Activated B cell treated with CpG ODN at 0.5 μM for 24 hours (primary cell): Measurements from ENCODE around the gene LENG1. TPM values are rescaled to one million over a fixed set of nuclear protein-coding genes. Genes with fewer than 3 reads are reported as not detected.

Experiments
- ATAC-seq: fragments of 200-7000 bp; cut with Tn5 transposase; one replicate; pipeline ENCODE4 v1.10.0; 2021; ENCODE audit warnings: low read depth, mild to moderate bottlenecking, moderate library complexity
- CTCF ChIA-PET: fragments of 350-600 bp; sonication (Branson Sonifier 250); formaldehyde crosslinking; loops from one replicate; lab custom pipeline; 2021; ENCODE audit warnings: antibody characterized with exemption; lab: Charles Lee
- POLR2A ChIA-PET: fragments of 350-600 bp; sonication (Branson Sonifier 250); formaldehyde crosslinking; loops from one replicate; lab custom pipeline; 2021; ENCODE audit warnings: antibody characterized with exemption; lab: Charles Lee
- DNase-seq: peaks from one replicate; pipeline ENCODE4 v3.0.0; 2022
- H3K27ac Mint-ChIP-seq: one replicate; pipeline ENCODE4 v1.8.0; 2020; ENCODE audit warnings: mixed read lengths
- H3K27me3 Mint-ChIP-seq: one replicate; pipeline ENCODE4 v1.8.0; 2021; ENCODE audit warnings: mixed read lengths
- H3K36me3 Mint-ChIP-seq: one replicate; pipeline ENCODE4 v1.8.0; 2021; ENCODE audit warnings: low read depth, mixed read lengths
- H3K4me1 Mint-ChIP-seq: one replicate; pipeline ENCODE4 v1.8.0; 2021; ENCODE audit warnings: mixed read lengths
- H3K4me3 Mint-ChIP-seq: one replicate; pipeline ENCODE4 v1.8.0; 2020; ENCODE audit warnings: mild to moderate bottlenecking, mixed read lengths
- H3K9me3 Mint-ChIP-seq: one replicate; pipeline ENCODE4 v1.8.0; 2020; ENCODE audit warnings: mixed read lengths
- CTCF ChIP-seq: fragments of 200-600 bp; IDR thresholded peaks from one replicate; pipeline ENCODE4 v1.8.0; 2022; ENCODE audit warnings: antibody characterized with exemption, mild to moderate bottlenecking
- intact Hi-C: fragments of 100-400 bp; cut with micrococcal nuclease; formaldehyde crosslinking; loops from one replicate; pipeline ENCODE4 v1.15.1; 2024
- total RNA-seq: library from RNA; stranded (reverse); gene quantifications from 2 replicates; pipeline ENCODE4 v1.2.3, GENCODE V29; 2022

LENG1 gene
- total RNA-seq, 1 donor from 2014 or later = 8.3 TPM

- Mint-ChIP-seq H3K27ac (no peak overlapping the region), H3K9me3 (no peaks in the 10 kb centered on the region), H3K4me3 (no peak overlapping the region), H3K27me3 (no peaks in the 10 kb centered on the region), H3K36me3 (peaks cover 85% of the 10 kb centered on the region), H3K4me1 (no peaks in the 10 kb centered on the region)
- intact Hi-C loops = no loop called here
- DNase-seq (no peak), ATAC-seq (no peak)
- ChIA-PET CTCF (no interaction called here), POLR2A (interaction anchor here (1.0 kb wide), 1 partner anchor 9 kb away, joined by 3 read pairs; the partner anchor contains the start of genes PRPF31 and TFPT)
- no peak for TF ChIP-seq CTCF
Measured at GRCh38 chr19:54124393-54124792, 35.1 kb downstream of the LENG1 start.

GRCh38 chr19:54123682-54124081 lies 35.8 kb downstream of the LENG1 start:
- DNase-seq (no peak), ATAC-seq (no peak)
- ChIA-PET POLR2A (interaction anchor here (1.0 kb wide), 1 partner anchor 8 kb away, joined by 3 read pairs; the partner anchor contains the start of genes PRPF31 and TFPT), CTCF (no interaction called here)
- Mint-ChIP-seq H3K4me3 (no peak overlapping the region), H3K27ac (no peak overlapping the region), H3K27me3 (no peaks in the 10 kb centered on the region), H3K9me3 (no peaks in the 10 kb centered on the region), H3K36me3 (peaks cover 85% of the 10 kb centered on the region), H3K4me1 (no peaks in the 10 kb centered on the region)
- intact Hi-C loops = no loop called here
- TF ChIP-seq CTCF = no peak

- H3K36me3 Mint-ChIP-seq = peaks cover 77% of the 10 kb centered on the region
- ChIA-PET CTCF (no interaction called here), POLR2A (no interaction called here)
- no peak overlapping the region for H3K4me3 Mint-ChIP-seq
- no peak overlapping the region for H3K27ac Mint-ChIP-seq
- ATAC-seq (no peak), DNase-seq (no peak)
- no peak for TF ChIP-seq CTCF
- H3K4me1 Mint-ChIP-seq = peaks cover 14% of the 10 kb centered on the region
- H3K27me3 Mint-ChIP-seq = no peaks in the 10 kb centered on the region
- H3K9me3 Mint-ChIP-seq = no peaks in the 10 kb centered on the region
- intact Hi-C loops = no loop called here
Measured at GRCh38 chr19:54121259-54121658, 38.3 kb downstream of the LENG1 start.

GRCh38 chr19:54115109-54116063 lies 44.1 kb downstream of the LENG1 start, which contains the start of the genes PRPF31 and TFPT:
PRPF31 (plus strand) TSS chr19:54115754; CDS start chr19:54118279, 2,525 bp downstream.
TFPT (minus strand) TSS chr19:54115657; CDS start chr19:54115269, 388 bp downstream.
- Mint-ChIP-seq H3K4me1 (peaks cover 36% of the 10 kb centered on the region), H3K9me3 (no peaks in the 10 kb centered on the region), H3K27me3 (no peaks in the 10 kb centered on the region), H3K27ac (peak within 1 kb of the TSS; percentile 98), H3K36me3 (peaks cover 42% of the 10 kb centered on the region), H3K4me3 (peak within 1 kb of the TSS; percentile 94)
- ChIA-PET CTCF (interaction anchor here (1.0 kb wide), 1 partner anchor 22 kb away, joined by 4 read pairs; no protein-coding TSS in a partner anchor), POLR2A (interaction anchor here (0.5 to 3.1 kb wide), 20 partner anchors 8 to 1539 kb away, joined by 3 to 61 read pairs (median 4); partner anchors contain the start of genes CNOT3, FIZ1, LENG1 and LENG8)
- intact Hi-C loops = loop anchor here (1.0 to 5.0 kb wide), 8 partner anchors 13 to 1292 kb away; partner anchors contain the start of genes CNOT3, LENG1, LENG8 and MYADM
- ATAC-seq = peak; percentile 93
- no peak for TF ChIP-seq CTCF
- peak; percentile 90 for DNase-seq
